ENCODE measurements around the gene AGBL4.

AGBL4 gene

DNA sequence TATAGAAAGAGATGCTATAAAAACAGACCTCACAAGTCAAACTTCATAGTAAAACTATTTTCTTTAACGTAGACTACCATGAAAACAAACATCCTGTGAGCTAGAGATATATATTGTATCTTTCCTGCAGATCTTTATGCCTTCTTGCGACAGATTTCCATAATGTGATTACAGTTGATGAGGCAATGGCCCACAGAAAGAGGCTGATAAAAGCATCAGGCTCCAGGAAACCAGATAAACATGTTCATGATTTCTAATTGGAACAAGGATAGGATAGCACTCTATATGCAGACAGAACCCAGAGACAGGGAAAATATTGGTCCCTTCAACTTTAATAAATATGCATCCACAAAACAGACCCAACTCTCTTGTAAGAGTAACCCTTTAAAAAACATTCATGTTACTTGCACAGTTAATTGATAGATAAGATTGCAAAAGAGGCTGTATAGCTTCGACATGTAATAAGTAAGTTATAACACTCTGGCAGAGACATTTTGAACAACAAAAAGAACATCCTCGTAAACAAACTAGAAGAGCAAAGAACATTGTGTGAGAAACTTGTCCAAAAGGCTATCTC is 329.4 kb downstream of the AGBL4 start:
- DNase-seq (ENCODE audit: low spot score): no peak

DNA sequence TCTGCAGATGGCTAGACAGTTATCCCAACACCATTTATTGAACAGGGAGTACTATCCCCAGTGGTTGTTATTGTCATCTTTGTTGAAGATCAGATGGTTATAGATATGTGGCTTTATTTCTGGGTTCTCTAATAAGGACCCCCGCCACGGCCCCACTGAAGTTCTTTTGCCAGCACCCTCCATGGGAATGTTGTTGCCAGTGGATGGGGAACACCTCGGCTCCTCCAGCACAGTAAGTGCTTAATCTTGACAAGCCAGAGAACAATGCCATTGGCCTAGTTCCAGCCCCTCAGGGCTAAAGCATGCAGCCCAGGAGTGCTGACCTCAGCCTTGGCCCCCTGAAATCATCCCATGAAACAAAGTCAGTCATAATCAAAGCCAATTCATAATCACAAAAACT is 337.6 kb downstream of the AGBL4 start:
- no peak for DNase-seq (ENCODE audit: low spot score)

DNA sequence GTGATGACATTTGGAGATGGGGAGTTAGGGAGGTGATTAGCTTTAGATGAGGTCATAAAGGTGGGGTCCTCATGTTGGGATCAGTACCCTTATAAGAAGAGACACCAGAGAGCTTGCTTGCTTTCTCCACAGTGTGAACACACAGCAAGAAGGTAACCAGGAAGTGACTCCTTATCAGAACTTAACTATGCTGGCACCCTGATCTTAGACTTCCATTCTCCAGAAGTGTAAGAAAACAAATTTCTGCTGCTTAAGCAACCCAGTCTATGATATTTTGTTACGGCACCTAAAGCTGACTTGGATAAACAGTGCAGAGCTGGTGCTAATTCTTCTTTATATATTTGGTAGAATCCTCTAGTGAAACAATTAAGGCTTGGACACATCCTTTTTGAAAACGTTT is 346.0 kb downstream of the AGBL4 start:
- DNase-seq (ENCODE audit: low spot score): no peak

DNA sequence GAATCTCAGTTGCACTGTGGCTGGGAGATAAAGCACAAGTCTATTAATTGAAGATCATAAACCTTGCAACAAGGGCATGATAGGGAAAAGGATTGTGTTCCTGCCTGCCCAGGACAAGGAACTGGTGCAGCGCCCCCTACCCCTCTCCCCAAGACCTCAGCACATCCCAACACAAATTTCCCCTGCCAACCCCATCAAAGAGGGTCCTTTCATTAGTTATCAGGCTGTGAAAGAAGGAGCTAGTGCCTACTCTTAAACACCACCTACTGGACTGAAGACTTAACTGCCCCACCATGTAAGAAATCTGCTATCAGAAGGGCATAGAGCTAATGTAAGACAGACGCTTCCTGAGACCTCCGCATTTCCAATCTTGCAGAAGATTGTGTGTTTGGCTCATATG is 372.6 kb downstream of the AGBL4 start:
- no peak for DNase-seq (ENCODE audit: low spot score)

DNA sequence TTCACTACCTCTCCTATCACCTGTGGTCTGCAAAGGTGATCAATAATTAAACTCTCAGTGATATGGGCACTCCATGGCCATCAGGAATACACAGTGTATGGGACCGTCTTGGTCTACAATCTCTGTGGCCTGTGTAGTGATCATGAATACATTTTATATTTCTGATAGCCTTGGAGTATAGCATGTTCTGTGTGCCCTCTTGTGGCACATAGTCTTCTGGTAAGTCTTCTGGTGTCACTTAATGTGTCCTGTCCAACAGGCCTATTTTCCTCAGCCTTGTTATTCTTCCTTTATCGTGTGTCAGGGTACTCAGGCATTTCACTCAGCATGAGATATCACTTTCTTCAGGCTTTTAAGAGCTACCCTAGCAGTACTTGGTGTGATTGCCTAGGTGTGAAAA is 393.6 kb downstream of the AGBL4 start:
- no peak for DNase-seq (ENCODE audit: low spot score)

DNA sequence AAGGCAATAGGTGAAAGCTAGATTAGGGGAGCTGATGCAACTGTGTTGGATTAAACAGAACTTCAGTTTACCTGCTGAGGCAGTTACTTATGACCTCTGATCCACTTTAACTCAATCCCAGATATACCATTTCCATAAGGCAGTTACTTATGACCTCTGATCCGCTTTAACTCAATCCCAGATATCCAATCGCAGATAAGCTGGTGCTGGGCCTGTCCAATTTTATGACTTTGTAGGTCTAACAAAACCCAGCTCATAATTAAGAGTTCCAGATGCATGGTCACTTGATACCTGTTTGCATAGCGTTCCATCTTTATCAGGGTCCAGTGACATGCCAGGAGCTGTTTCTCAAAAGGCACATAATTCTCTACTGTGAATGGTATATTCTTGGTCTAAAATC is 396.0 kb downstream of the AGBL4 start:
- no peak for DNase-seq (ENCODE audit: low spot score)

DNA sequence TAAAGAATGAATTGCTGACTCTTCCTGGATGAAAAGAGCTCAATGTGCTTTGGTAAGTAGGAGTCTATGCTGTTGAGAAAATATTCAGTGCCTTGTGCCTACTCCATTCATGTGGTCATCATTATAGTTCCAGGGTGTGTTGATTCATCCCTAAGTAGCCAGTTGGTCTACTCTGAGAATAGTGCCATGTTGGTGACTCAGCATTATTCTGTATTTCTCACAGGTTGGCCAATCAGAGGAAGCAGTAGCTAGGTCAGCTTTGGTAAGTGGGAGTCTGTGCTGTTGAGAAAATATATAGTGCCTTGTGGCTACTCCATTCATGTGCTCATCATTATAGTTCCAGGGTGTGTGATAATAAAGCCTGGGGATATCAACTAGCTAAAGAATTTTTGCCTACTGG is 397.3 kb downstream of the AGBL4 start:
- no peak for DNase-seq (ENCODE audit: low spot score)

DNA sequence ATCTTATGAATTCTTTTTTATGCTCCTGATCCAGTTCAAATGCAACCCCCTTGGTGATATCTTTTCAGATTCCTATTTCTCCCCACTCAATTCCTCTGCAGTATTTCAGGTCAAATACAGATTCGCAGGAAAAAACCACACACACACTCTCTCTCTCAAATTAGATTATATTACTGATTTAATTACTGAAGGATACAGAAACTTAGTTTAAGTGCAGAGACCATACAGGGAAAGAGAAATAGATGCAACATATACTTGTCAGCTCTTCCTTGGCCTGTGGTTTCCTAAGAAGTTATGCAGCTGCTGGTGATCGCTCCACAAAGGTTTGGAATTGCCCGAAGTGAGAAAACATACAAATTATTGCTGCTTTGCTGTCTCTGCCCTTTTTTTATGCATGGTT is 400.9 kb downstream of the AGBL4 start:
- DNase-seq (ENCODE audit: low spot score): no peak

DNA sequence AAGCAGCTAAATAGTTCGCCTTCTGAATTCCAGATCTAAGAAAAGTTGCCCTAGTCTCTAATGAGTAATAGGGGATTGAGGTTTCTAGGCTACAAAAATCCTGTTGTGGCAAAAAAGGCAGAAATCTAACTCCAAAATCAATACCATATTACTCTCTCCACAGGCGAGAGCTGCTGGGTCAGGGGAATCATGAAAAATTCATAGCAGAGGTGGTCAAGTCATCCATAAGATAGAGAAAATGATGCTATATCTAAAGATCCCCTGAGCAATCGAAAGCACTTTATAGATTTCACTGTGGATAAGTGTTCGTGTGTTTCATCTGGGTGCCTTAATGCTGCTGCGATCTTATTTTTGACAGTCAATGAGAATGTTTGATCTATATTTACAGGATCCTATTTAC is 417.7 kb downstream of the AGBL4 start:
- DNase-seq (ENCODE audit: low spot score): no peak

DNA sequence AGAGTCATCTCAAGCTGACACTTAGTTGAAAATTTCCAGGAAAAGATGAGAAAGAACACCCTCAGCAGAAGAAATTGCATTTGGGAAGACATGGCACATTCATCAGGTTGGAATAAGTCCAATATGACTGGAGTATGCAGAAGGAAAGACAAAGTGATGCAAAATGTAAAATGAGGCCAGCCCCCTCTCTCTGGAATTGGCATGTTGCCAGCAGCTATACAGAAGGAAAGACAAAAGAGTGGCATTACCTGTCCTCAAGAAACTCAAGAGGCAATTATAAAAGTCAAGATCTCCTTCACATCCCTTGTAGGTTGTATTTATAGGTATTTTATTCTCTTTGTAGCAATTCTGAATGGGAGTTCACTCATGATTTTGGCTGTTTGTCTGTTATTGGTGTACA is 426.3 kb downstream of the AGBL4 start:
- no peak for DNase-seq (ENCODE audit: low spot score)

DNA sequence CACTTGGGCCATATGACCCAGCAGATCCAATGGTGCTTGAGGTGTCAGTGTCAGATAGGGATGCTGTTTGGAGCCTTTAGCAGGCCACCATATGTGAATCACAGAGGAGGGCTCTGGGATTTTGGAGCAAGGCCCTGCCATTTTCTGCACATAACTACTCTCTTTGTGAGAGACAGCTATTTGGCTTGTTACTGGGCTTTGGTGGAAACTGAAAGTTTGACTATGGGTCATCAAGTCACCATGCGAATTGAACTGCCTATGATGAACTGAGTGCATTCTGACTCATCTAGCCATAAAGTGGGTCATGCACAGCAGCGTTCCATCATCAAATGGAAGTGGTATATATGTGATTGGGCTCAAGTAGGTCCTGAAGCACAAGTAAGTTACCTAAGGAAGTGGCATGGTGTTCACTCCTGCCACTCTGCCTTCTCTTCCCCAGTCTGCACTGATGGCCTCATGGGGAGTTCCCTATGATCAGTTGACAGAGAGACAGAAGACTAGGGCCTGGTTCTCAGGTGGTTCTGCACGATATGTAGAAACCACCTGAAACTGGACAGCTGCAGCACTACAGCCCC is 447.3 kb downstream of the AGBL4 start:
- DNase-seq (ENCODE audit: low spot score): peak; percentile 0

DNA sequence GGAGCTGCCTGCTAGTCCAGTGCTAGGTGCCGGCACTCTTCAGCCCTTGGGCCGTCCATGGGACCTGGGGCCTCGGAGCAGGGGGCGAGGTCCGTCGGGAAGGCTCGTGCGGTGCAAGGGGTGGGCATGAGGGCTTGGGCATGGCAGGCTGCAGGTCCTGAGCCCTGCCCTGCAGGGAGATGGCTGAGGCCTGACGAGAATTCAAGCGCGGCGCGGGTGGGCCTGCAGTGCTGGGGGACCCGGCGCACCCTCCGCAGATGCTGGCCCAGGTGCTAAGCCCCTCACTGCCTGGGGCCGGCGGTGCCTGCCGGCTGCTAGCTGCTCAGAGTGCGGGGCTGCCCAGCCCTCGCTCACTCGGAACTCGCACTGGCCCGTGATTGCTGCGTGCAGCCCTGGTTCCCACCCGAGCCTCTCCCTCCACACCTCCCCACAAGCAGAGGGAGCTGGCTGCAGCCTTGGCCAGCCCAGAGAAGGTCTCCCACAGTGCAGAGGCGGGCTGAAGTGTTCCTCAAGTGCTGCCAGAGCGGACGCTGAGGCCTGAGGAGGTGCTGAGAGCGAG is 467.0 kb downstream of the AGBL4 start:
- no peak for DNase-seq (ENCODE audit: low spot score)

DNA sequence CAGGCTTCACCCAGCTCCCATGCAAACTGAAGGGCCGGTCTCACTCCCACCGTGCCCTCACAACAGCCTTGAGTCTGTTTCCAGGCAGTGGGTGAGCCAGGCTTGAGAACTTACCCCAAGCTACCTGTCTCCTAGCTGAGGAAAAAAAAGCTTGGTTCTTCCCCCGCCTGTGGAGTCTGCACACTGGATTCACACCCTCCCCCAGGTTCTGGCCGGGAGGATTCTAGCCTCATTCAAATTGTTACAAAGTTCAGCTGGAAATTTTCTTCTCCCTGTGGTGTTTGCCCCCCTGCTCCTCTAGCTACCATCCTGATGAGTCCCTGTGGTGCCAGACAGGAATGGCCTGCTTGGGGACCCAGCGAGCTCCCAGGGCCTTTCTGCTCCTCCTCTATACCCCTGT is 471.7 kb downstream of the AGBL4 start:
- no peak for DNase-seq (ENCODE audit: low spot score)

DNA sequence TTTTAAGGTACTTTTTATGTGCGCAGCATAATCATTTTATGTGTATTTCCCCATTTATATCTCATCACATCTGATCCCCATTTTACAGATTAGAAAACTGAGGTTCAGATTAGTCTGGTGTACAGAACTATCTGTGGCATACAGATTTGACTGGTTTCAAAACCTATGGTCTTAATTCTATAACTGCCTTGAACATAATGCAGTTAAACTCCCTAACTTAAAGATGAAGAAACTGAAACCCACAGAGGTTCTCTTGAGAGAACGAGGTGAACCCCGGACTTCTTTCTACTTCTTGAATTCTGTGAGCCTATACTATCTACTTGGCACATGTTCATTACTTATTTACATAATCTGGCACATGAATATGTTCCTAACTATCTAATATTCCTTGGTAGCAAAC is 479.1 kb downstream of the AGBL4 start:
- DNase-seq (ENCODE audit: low spot score): no peak

DNA sequence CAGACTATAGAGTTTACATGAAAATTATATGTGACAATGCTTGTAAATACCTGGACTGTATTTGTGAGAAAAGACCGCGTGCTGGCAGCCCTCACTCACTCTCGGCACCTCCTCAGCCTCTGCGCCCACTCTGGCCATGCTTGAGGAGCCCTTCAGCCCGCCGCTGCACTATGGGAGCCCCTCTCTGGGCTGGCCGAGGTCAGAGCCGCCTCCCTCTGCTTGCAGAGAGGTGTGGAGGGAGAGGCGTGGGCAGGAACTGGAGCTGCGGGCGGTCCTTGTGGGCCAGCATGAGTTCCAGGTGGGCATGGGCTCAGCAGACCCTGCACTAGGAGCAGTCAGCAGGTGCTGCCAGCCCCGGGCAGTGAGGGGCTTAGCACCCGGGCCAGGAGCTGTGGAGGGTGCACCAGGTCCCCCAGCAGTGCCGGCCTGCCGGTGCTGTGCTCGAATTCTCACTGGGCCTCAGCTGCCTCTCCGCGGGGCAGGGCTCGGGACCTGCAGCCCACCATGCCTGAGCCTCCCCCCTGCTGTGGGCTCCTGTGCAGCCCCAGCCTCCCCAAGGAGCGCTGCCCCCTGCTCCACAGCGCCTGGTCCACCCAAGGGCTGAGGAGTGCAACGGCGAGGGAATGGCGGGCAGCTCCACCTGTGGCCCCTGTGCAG is 482.5 kb downstream of the AGBL4 start:
- no peak for DNase-seq (ENCODE audit: low spot score)

DNA sequence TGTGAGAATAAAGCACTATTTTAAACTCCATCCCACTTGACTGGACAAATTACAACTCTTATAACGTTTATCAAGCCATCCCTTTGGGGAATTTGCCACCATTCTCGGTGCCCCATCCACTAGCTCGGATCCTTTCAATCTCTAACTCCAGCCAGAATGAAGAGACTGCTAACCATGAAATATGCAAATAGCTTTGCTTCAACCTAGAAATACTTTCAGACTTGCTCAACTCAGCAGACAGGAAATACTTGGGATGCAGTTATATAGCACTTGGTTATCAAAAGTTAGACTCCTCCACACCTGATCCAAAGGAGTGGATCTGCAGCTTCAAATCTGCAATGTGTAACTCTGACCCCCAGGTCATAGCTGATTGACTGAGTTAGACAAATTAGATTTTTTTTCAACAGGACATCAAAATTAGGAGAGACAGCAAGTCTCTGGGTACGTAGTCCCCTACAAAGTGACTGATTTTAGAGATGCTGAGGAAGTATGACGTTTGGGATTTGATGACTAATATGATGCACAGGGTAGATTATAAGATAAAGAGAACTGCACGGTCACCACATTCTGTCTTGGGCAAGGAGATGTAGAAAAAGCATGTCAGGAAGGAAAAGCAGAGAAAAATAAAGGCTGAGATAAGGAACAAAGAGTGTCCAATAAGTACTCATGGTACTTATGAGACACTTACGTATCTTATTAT is 496.0 kb downstream of the AGBL4 start:
- no peak for DNase-seq (ENCODE audit: low spot score)

DNA sequence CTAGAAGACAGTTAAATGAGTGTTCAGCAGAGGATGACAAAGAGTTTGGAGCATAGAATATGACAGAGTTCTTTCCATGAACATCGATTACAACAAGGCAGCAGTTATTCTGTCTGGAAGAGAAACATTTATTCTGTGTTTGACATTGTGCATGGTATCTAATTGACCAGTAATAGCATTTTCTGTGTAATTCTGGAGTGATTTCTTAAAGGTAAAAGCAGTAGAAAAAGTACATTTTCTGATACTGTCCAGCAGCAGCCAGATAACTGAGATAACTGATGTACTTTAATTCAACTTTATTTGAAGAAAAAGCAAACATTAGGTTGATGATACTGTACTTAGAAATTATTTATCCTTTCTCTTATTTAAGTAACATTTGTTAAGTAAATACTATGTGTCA is 497.1 kb downstream of the AGBL4 start:
- no peak for DNase-seq (ENCODE audit: low spot score)

DNA sequence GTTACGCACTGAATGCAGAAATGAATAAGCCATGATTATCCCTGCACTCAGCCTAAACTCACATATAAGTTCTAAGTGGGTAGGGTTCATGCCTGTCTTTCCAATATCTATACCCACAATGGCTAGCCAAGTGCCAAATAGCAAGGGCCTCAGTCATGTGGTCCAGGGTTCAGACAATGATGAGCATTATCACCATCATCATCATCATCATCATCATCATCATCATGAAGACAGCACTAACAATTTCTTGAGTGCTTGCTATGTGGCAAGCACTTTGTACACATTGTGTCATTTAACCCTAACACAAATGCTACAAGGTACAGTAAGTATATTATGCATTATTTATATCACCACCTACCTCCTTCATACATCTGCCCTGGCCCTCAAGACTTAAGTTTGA is 500.0 kb downstream of the AGBL4 start:
- no peak for DNase-seq (ENCODE audit: low spot score)

DNA sequence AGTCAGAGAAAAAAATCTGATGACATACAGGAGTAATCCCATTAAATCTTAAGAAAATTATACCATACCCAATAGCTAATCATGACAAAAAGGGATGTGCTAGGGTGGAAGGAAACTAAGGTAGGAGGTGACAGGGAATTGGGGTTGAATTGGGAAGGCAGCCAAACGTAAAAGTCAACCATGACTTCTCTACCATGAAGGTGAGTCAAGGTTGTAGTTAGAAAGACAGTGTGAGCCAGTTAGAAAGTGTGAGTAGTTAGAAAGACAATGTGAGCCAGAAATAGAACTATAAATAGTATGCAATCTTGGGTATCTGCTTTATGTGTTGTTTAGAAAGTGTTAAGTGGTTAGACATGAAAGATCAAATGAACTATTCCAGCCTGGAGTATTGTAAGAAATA is 556.8 kb downstream of the AGBL4 start:
- no peak for DNase-seq (ENCODE audit: low spot score)

DNA sequence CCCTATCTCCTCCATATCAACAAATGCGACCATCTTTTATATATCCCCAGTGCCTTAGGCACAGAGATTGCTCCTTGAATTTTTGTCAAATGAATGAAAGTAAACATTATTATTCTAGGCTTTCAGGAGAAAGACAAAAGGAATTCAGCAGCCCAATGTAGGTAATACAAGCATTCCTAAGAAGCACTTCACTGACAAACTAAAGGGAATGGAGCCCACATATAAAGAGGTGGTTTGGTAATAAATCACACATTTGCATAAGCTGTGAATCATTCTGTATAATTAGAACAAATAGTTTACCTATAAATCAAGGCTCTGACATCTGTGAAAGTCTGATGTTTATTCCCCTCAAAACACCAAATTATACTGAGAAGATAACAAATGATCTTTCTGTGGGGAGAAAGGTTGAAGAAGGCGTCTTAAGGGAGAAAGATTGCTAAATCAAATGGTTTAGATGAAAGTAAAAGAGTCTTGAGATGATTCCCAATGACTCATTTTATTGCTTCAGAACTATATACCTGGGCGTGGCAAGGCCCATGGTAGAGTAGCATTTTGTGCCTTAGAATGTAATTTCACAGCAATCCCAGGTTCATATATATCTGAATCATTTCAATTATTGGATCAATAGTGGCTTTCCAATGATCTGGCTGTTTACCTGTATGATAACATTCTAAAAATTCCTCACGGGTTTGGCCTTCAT is 558.1 kb downstream of the AGBL4 start:
- DNase-seq (ENCODE audit: low spot score): no peak

DNA sequence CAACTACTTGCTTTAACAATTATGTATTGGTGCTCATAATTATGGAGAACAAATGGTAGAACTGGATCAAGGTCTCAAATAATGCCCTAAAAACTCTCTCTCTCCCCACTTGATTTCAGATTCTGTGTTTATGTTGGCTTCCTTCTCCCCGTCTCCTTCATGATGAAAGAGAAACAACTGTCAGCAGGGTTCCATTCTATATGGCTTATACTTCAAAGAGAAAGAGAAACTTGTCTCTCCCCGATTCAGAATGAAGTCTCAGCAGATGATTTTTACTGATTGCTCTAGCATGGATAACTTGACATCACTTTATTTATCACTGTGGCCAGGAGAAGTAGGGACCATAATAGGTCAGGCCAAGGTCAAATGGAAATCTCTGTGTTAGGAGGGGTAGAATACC is 575.6 kb downstream of the AGBL4 start:
- no peak for DNase-seq (ENCODE audit: low spot score)

DNA sequence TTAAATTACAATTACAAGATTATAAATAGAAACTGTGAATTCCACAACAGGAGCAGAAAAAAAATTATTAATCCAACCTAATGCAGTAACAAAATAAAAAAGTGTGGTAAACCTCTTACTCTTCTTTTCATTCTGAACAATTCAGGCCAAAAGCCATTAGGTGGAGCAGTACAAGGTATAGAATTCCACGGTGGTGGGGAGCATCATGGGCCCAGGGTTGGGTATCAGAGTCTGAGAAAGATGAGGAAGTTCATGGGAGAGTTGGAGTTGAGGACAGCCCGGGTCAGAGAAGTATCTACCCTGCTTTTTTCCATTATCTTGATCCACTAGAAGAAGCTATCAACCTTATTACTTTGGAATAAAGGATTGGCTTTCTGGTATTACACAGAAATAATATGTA is 586.9 kb downstream of the AGBL4 start:
- no peak for DNase-seq (ENCODE audit: low spot score)

DNA sequence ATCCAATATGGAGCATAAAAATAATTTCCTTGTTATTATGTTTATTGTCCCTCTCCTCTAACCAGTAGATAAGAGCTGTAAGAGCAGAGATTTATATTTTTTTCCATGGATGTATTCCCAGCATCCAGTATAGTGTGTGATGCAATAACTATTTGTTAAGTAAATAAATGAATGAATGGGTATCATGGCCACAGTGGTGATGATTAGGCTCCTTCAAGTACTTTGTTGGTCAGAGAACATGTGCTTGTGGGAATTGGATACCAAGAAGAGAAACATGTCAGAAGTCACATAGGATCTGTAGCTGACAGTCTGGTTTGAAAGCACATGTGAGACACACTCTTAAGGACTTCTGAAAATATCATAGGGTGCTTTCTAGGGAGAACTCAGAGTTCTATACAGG is 588.5 kb downstream of the AGBL4 start:
- DNase-seq (ENCODE audit: low spot score): no peak

Measured in activated CD4-positive, alpha-beta T cell treated with anti-CD3 and anti-CD28 coated beads, Interleukin-2, Interleukin-4, amounts not matched to agents 100 ng/mL and 50 ng/mL, durations not matched to agents 16 hours and 8 hours (primary cell).